HL-60 (cell line): ENCODE results near the gene LYRM2.

Experiments
- POLR2AphosphoS5 ChIP-seq: IDR thresholded peaks from 2 replicates; pipeline ENCODE4 v1.6.1; 2012; ENCODE audit warnings: low read depth
- TF ChIP-seq, protein P1 (sequence below): IDR thresholded peaks from one replicate; pipeline ENCODE4 v1.5.1; 2011; ENCODE audit warnings: low read length, control low read depth, inconsistent platforms; ENCODE audit not compliant: insufficient read depth

DNA sequence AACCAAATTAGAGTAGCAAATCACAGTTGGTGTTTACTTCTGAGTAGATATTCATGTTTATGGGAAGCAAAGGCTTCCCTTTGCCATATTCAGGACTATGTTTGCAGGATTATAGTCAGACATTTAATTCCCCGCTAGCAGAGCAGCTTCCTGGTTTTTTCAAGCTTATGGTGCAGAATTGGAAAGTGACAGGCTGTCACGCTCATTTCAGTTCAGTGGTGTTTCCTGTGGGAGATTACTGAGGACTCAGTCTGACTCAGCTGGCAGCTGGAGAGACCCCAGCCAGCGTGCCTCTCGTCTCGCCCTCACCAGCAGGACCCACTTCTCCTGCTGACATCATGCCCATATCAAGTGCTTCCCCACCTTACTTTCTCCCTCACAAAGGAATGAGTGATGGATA, 85.1 kb downstream of the LYRM2 start:
- TF ChIP-seq POLR2AphosphoS5: no peak
- TF ChIP-seq, protein P1, sequence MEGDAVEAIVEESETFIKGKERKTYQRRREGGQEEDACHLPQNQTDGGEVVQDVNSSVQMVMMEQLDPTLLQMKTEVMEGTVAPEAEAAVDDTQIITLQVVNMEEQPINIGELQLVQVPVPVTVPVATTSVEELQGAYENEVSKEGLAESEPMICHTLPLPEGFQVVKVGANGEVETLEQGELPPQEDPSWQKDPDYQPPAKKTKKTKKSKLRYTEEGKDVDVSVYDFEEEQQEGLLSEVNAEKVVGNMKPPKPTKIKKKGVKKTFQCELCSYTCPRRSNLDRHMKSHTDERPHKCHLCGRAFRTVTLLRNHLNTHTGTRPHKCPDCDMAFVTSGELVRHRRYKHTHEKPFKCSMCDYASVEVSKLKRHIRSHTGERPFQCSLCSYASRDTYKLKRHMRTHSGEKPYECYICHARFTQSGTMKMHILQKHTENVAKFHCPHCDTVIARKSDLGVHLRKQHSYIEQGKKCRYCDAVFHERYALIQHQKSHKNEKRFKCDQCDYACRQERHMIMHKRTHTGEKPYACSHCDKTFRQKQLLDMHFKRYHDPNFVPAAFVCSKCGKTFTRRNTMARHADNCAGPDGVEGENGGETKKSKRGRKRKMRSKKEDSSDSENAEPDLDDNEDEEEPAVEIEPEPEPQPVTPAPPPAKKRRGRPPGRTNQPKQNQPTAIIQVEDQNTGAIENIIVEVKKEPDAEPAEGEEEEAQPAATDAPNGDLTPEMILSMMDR: no peak
